Measurements from ENCODE around the gene ZNF226.
"Not testable (repeated sequence)": the region's sequence is repeated elsewhere in the genome, so short reads cannot be mapped to it uniquely, and the experiment has no call there.

Gene ZNF226

DNA sequence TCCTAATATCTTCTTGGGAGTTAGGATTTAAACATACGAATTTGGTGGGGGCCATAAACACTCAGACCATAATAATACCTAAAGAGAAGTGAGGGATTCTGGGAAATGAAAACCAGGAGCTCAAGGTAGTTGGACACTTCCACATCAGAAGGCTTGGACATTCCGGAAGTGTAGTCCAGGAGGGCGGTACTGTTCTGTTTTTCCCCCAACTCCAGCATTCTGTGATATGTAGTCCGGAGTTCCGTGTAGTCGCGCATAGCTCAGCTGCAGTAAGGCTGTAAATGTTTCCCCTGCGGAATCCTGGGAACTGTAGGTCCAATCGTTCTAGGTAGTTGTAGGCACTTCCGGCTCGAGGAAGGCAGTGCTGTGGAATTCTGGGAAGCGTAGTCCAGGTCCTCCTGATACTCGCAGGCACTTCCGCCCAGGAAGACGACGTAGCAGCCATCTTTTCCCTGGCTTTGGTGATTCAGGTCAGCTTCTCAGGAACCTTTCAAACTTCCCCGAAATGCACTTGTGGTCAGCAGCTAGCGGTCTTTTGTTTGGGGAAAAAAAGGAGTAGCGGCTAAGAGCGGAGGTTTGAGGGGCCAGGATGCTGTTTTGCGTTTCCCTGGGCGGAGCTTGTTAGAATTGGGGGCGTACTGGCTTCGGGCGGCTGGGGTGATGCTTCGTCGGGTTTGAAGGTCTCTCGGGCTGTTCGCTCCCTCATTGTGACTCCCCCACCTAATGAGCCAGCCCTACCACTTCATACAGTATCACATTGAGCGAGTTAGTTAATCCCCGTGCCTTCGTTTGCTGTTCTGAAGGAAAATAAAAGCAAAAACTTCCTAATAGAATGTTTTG lies at the start of gene ZNF226:
TSS of gene ZNF226 (plus strand) at position 428 of the 840 bp plus-strand sequence. CDS start 4,981 bp downstream, outside the sequence.
- DNase-seq, result peak; percentile 96

DNA sequence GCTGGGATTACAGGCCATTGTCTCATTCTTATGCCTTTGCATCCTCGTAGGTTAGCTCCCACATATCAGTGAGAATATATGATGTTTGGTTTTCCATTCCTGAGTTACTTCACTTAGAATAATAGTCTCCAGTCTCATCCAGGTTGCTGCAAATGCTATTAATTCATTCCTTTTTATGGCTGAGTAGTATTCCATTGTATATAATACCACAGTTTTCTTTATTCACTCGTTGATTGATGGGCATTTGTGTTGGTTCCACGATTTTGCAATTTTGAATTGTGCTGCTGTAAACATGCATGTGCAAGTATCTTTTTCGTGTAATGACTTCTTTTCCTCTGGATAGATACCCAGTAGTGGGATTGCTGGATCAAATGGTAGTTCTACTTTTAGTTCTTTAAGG lies 43.7 kb upstream of the ZNF226 start:
- DNase-seq, result not testable (repeated sequence)

DNA sequence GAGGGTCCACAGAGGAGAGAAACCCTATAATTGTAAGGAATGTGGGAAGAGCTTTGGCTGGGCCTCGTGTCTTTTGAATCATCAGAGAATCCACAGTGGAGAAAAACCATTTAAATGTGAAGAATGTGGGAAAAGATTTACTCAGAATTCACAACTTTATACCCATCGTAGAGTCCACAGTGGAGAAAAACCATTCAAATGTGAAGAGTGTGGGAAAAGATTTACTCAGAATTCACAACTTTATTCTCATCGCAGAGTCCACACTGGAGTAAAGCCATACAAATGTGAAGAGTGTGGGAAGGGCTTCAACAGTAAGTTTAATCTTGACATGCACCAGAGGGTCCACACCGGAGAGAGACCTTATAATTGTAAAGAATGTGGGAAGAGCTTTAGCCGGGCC lies 32.9 kb upstream of the ZNF226 start:
- DNase-seq, result no peak

DNA sequence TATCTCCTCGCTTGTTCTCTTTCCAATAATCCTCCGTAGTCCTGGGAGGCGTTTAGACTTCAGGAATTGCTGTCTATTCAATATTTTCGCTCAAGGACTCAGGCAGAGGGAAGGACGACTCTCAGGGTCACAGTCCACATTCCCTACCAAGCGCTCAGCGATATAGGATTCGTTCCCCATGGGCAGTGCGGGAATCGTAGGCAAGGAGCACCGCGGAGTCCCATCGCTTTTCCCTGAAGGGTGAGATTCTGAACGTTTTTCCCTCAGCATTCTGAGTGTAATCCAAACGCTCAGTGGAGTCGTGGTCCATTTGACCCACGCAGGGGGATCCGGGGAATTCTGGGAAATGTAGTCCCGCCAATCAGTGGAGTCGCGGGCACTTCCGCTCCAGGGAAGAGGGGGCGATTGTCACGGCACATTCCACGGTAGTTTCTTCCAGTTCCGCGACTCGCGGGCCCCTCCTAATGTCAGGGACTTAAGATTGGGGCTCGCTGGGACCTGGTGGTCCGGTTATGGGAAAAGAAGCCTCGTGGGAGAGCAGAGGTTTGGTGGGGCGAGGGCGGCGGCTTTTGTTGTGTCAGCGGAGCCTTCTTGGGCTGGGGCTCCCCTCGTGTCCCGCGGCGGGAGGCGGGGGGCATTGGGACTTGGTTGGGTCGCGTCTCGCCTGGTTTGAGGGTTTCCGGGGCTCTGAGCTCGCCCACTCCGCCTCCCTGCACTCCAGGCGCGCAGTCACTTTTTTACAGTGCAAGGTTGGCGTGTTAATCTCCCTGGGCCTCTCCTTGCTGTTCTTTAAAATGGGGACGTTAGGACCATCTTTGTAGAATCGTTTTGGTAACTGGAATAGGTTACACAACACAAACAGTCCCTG lies 23.5 kb upstream of the ZNF226 start, which contains the start of gene ZNF234:
TSS of gene ZNF234 (plus strand) at position 364 of the 868 bp plus-strand sequence. CDS start 3,079 bp downstream, outside the sequence.
- peak; percentile 40 for DNase-seq

DNA sequence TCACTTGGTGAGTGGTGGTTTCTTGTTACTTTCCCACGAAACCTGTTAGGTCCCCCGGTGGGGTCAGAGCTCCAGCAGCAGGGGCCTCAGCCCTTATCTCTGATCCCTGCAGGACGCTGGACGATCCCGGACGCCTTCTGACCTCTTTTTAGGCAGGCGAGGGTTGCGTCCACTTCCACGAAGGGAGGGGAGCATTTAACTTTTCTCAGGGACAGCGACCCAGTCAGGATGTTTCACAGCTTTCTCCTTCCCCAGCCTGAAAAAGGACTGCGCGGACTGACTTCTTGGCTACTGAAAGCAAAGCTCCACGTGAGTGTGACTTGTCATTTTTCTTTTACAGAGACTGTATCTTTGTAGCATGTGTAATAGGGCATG lies 22.9 kb upstream of the ZNF226 start:
- DNase-seq, result no peak

DNA sequence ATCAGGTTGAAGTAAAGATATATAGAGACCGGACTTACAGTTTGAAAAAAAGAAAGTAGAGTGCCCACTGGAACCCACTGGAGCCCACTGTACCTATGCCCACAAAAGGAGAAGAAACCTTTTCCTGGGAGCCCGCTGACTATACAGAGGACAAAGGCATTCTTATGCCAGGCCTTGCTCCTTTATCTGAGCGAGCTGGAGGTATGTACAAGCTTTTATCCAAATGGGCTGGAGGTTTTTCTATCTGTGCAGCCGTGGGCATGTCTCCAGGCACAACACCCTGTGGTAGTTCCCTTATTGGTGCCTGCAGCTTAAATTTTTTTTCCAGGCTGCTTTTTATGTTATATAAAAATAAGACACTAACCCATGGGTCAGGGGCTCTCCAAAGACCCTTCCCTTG lies 15.1 kb upstream of the ZNF226 start:
- DNase-seq, result no peak

DNA sequence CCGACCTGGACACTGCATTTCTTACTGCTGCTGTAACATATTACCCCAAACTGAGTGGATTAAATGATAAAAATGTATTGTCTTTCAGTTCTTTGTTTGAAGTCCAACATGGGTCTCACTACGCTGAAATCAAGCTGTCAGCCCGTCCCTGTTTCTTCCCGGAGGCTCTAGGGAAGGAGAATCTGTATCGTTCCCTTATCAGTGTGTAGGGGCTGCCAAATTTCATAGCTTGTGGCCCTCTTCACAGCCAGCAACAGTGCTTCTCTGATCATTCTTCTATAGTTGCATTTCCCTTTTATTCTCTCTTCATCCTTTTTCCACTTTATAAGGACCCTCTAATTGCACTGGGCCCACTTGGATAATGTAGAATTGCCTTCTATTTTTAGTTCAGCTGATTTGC lies 13.4 kb upstream of the ZNF226 start:
- DNase-seq, result no peak

DNA sequence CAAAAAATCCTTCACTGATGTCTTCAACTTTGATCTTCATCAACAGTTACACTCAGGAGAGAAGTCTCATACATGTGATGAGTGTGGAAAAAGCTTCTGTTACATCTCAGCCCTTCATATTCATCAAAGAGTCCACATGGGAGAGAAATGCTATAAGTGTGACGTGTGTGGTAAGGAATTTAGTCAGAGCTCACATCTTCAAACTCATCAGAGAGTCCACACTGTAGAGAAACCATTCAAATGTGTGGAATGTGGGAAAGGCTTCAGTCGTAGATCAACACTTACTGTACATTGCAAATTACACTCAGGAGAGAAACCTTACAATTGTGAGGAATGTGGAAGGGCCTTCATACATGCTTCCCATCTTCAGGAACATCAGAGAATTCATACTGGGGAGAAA lies 8.4 kb upstream of the ZNF226 start:
- no peak for DNase-seq

DNA sequence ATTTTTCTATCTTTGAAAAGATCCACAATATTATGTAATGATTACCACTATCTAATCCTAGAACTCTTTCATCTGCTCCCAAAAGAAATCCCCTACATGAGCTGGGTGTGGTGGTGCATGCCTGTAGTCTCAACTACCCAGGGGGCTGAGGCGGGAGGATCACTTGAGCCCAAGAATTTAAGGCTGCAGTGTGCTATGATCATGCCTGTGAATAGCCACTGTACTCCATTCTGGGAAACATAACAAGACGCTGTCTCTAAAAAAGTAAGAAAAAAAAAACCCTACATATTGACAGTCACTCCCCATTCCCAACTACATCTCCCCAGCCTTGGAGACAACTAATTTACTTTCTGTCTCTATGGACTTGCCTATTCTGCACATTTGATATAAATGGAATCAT lies 1.1 kb upstream of the ZNF226 start:
- DNase-seq, result no peak

DNA sequence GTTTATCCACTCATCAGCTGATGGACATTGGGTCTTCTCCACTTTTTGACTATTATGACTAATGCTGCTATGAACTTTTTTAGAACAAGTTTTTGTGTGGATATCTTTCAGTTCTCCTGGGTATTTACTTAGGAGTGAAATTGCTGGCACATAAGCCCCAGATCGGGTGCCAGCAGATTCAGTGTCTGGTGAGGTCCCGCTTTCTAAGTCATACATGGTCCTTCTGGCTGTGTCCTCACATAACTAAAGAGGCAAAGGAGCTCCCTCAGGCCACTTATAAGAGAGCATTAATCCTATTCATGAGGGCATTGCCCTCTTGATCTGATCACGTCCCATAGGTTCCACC lies 600 bp upstream of the ZNF226 start:
- DNase-seq, result no peak

DNA sequence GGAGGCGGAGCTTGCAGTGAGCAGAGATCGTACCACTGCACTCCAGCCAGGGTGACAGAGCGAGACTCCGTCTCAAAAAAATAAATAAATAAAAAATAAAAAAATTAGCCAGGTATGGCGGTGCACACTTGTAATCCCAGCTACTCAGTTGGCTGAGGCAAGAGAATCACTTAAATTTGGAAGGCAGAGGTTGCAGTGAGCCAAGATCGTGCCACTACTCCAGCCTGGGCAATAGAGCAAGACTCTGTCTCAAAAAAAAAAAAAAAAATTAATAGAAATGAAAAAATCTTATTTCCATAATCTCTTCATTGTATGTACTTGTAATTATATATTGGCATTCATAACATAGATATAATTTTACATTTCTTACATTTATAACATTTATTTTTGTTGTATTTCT lies 5.8 kb downstream of the ZNF226 start:
- DNase-seq, result not testable (repeated sequence)

DNA sequence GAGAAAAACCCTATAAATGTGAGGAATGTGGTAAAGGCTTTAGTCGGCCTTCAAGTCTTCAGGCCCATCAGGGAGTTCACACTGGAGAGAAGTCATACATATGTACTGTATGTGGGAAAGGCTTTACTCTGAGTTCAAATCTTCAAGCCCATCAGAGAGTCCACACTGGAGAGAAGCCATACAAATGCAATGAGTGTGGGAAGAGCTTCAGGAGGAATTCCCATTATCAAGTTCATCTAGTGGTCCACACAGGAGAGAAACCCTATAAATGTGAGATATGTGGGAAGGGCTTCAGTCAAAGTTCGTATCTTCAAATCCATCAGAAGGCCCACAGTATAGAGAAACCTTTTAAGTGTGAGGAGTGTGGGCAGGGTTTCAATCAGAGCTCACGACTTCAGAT lies 11.7 kb downstream of the ZNF226 start:
- DNase-seq, result no peak

DNA sequence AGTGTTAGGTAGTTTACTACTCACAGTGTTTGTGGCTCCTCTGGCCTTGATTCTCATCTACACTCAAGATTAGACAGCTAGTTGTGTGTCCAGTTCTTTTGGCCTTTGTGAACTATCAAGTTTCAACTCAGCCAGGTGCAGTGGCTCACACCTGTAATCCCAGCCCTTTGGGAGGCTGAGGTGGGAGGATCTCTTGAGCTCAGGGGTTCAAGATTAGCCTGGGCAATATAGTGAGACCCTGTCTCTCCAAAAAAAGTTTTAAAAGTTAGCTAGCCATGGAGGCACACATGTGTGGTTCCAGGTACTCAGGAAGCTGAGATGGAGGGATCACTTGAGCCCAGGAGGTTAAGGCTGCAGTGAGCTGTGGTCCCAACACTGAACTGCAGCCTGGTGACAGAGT lies 16.1 kb downstream of the ZNF226 start:
- DNase-seq, result no peak

DNA sequence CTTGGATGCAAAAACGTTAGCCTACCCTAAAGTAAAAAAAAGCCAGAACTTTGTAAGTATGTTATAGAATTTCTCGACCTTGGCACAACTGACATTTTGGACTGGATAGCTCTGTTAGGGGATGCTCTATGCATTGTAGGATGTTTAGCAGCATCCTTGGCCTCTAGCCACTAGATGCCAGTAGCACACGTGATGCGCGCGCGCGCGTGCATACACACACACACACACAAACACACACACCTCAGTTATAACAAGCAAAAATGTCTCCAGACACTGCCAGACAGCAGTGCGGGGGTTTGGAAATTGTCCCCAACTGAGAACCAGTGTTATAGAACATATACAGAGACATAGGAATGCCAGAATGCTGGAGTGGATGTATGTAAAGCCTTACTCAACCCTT lies 17.2 kb downstream of the ZNF226 start:
- DNase-seq, result no peak

DNA sequence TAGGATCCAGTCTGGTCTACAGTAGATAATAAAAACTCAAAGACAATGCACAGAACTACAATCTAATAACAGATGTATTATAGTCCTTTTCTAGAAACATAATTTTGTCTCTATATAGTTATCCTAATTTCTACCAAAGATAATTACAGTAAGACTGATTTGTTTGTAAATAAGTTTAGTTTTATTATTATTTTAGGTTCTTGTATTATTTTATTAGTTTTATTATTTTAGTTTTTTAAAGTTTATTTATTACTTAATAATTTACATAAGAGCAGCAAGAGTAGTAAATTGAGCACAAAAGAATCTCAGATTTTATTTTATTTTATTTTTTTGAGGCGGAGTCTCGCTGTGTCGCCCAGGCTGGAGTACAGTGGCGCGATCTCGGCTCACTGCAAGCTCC lies 25.1 kb downstream of the ZNF226 start:
- no peak for DNase-seq

DNA sequence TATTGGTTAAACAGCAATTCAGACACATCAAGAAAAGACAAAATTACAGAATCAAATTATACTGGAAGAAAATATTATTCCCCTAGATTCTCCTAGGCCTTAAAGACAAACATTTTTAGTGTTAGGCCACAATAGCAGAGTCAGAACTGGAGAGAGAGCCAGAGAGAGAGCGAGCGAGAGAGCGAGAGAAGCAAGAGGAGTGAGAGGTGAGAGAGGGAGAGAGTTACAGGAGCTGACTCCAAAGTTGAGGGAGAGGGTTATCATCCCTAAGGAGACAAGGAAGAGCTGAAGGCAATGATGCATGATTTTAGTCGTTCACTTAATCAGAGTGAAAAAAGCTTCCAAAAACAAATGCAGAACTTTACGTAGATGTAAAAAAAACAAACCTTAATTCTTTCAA lies 27.2 kb downstream of the ZNF226 start:
- DNase-seq, result no peak

DNA sequence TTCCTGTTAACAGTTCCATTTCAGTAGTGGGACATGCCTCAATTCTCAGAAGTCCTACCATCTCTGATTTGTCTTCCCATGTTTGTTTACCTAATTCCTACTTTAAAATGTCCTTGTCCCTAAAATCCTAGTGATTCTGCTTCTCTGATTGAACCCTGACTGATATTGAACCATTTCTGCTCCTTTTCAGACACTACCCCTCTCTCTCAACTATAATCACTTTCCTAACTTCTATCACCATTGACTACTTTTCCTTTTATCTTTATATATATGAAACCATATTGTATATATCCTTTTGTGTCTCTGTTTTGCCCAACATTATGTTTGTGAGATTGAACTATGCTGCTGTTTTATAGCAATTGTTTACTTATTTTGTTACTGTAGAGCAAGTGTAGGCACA lies 31.9 kb downstream of the ZNF226 start:
- DNase-seq, result no peak

DNA sequence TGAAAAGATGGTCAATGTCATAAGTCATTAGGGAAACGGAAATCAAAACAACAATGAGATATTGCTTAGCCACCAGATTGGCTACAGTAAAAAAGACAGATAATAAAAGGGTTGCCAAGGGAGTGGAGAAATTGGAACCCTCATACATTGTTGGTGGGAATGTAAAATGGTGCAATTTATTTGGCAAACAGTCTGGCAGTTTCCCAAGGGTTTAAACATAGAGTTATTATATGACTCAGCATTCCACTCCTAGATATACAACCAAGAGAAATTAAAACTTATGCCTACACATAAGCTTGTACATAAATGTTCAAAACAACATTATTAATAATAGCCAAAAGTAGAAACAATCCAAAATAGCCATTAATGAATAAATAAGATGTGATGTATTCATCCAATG lies 37.6 kb downstream of the ZNF226 start:
- DNase-seq, result no peak

DNA sequence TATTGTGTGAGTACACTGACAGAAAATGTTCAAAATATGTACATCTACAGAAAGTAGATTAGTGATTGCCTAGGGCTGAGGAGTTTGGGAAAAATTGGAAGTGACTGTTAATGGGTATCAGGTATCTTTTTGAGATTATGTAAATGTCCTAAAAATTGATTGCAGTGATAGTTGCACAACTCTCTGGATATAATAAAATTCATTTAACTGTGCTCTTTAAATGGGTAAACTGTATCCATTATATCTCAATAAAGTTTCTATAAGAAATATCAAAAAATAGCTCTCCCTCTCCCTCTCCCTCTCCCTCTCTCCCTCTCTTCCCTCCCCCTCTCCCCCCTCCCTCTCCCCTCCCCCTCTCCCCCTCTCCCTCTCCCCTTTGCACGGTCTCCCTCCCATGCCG lies 38.1 kb downstream of the ZNF226 start:
- no peak for DNase-seq

DNA sequence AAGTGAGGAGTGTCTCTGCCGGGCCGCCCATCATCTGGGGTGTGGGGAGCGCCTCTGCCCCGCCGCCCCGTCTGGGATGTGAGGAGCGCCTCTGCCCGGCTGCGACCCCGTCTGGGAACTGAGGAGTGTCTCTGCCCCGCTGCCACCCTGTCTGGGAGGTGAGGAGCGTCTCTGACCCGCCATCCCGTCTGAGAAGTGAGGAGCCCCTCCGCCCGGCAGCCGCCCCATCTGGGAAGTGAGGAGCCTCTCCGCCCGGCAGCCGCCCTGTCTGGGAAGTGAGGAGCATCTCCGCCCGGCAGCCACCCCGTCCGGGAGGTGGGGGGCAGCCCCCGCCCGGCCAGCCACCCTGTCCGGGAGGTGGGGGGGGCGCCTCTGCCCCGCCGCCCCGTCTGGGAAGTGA lies 39.0 kb downstream of the ZNF226 start:
- not testable (repeated sequence) for DNase-seq

DNA sequence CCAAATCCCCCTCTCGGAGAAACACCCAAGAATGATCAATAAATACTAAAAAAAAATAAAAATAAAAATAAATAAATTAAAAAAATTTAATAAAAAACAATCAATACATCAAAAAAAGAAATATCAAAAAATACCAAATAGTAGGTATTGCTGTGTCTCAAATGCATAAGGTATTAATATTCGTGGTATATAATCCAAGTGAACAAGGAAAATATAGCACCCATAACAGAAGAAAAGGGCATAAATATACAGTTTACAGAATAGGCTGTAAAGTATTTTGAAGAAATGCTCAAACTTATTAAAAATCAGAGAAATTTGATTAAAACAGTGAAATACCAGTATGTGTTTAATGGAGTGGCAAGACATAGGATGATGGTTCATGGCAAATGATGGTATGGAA lies 39.9 kb downstream of the ZNF226 start:
- DNase-seq, result no peak

DNA sequence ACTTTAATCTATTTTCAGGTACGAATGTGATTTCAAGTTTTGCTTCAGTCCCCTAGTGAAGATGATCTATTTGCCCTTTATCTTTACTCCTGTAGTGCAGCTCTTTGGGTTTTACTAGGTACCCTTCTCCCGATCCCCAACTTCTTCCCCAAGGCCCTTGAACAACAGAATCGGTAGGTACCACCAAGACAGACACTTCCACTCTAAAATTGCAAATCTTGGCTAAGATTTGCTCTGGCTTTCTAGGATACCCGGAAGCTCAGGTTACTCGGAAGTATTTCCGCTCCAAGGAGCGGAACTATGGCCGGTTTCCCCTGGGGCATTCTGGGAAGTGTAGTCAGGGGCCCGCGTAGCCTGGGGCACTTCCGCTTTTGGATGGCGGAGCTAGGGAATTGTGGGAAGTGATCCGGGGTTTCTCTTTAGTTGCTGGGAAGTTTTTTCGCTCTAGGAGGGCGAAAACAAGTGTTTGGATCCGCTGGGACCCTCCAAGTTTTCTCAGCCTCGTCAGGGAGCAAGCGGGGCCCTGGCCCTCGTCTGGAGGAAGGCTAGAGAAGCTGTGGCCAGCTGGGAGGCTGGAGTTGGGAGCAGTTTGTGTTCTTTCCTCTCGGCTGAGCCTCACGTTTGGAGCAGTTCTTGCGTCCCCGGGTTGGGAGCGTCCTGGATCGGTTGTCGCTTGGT lies 42.4 kb downstream of the ZNF226 start:
- DNase-seq, result peak; percentile 84

DNA sequence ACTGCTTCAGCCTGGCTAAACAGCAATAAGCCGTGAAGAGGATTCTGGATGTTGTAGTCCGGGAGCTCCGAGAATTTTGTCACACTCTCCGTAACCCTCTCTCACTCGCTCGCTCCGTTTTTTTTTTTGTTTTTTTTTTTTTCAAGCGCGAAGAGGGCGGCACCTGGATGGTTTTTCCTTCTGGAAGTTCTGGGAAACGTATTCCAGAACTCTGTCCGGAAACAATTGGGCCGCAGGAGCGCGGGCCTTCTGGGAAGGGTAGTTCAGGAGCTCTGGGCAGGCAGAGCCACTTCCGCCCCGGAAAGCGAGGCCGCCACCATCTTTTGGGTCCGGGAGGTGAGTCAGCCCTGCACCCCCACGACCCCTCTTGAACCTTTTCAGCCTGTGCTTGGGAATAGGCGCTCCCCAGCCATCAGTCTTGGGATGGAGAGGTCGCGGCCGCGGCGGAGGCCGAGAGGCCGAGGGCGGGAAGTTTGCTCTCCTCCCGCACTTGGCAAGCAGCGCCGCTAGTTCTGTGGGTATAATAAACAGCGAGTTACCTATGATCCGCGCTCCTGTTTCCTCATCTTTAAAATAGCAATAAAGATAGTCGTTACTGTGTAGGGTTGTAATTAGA lies 47.5 kb downstream of the ZNF226 start, which contains the start of gene ZNF227:
TSS of gene ZNF227 (plus strand) at position 283 of the 616 bp plus-strand sequence. CDS start 5,261 bp downstream, outside the sequence.
- peak; percentile 82 for DNase-seq
